SK-N-SH (cell line): ENCODE data around the gene DACH1.

Source experiments
- EP300 ChIP-seq, 2 experiments: IDR thresholded peaks; 2 replicates each; pipeline versions ENCODE4 v1.4.0 to v1.6.1; 2012; ENCODE audit warnings: borderline replicate concordance in 1 of 2, low read depth in 1 of 2, low read length in 1 of 2
- GATA2 ChIP-seq: sonication (generic); formaldehyde crosslinking; IDR thresholded peaks from 2 replicates; pipeline ENCODE4 v1.5.0; 2020; ENCODE audit warnings: mild to moderate bottlenecking, missing genetic modification reagents
- POLR2AphosphoS5 ChIP-seq: IDR thresholded peaks from 2 replicates; pipeline ENCODE4 v1.6.1; 2012; ENCODE audit warnings: low read depth, low read length

DNA sequence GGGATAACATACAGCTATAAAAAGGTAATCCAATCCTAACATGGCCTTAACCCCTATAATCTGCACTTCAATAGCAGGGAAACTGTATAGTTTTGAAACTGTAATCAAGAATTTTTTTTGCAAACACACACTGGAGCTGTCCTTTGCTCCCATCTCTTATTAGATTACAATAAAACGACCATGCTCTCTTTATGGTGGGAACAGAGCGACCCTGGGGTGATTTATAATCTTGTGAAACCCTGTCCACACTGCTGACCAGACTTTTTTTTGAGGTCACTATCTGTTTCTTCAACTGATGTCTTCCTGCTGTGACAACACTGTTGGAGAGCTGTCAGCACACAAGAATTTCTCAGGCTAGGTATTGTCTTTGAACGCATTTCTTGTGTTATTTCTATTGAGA lies 35.3 kb downstream of the DACH1 start:
- TF ChIP-seq POLR2AphosphoS5 (no peak), EP300 (IDR thresholded peaks at IDR 0.05; ENCODE audit: borderline replicate concordance in 1 of 2, low read depth in 1 of 2, low read length in 1 of 2) (no peak), GATA2 (no peak)
